ENCODE data around the gene ASIC4.

ASIC4 gene

DNA sequence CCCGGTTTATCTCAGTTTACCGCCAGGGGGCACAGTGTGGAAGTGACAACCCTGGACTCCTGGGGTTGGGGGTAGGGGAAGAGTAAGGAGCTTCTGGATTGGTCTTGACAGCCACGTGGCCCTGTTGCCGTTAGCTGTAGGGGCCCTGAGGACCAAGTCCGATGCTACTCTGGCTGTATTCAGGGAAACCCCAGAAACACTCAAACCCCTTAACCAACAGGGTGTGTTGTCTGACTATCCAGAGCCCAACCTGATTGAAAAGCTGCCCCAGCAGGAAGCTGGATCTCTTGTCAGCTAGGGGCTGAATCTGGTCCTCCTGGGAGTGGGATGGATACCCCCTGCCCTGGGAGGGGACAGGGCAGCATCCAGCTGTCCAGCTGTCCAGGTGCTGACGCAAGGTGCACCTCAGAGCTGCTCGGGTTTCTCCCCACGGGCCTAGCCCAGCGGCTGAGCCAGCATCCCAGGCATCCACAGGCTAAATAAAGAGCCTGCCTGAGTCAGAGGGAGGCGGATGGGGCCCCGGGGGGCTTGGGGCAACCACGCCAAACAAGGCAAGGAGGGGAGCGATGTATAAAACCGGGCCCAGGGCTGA is 18.7 kb upstream of the ASIC4 start:
- in situ Hi-C loops (cut with MboI; ENCODE audit: low pct_unique_long_range_greater_than_20kb, low sequenced_read_pairs): no loop called here
- peak; percentile 75 for DNase-seq

DNA sequence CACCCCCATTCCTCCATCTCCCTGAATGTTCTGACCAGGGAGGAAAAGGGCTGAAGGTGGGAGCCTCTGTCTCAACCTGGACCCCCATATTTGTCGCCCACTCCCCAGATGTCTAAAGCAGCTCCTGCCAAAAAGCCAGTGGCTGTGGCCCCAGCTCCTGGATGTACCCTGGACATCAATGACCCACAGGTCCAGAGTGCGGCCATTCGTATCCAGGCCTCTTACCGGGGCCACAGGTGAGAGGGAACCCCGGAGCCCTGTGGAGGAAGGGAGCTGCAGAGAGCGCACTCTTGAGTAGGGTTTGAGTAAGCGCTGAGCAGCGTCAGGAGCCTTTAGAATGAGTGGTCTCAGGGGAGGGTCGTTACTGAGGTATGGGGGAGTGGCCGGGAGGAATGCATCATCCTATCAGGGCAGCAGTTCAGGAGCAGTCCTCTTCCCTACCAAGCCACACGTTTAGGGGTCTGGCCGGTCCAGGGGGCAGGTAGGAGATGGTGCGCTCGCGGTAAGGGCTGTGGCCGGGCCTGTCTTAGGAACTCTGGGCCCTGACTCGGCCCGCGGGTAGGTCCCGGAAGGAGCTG is 17.9 kb upstream of the ASIC4 start:
- no peak for DNase-seq
- in situ Hi-C loops (cut with MboI; ENCODE audit: low pct_unique_long_range_greater_than_20kb, low sequenced_read_pairs): no loop called here

DNA sequence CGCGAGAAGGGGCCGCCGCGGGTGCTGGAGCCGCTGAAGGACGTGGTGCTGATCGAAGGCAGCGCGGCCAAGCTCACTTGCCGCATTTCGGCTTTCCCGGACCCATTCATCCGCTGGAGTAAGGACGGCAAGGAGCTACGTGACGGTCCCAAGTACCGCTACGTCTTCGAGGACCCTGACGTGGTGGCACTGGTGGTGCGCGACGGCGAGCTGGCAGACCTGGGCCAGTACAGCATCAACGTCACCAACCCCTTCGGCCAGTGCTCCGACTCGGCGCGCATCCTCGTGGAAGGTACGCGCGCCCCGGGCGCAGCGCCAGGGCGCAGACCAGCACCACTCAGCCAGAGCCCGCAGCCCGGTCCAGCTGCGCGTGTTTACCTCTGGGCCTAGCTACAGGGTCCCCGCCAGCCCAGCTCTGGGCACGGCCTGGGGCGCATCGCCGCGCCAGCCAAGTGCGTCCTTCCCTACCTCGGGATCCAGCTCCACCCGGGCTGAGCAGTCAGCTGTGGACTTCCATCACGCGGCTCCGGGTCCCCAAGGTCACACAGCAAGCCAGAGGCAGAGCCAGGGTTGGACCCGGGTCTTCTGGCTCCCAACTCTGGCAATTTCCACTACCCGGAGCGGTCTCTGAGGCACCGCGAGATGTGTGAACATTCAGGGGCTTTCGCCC is 17.3 kb upstream of the ASIC4 start:
- in situ Hi-C loops (cut with MboI; ENCODE audit: low pct_unique_long_range_greater_than_20kb, low sequenced_read_pairs): no loop called here
- DNase-seq: no peak

DNA sequence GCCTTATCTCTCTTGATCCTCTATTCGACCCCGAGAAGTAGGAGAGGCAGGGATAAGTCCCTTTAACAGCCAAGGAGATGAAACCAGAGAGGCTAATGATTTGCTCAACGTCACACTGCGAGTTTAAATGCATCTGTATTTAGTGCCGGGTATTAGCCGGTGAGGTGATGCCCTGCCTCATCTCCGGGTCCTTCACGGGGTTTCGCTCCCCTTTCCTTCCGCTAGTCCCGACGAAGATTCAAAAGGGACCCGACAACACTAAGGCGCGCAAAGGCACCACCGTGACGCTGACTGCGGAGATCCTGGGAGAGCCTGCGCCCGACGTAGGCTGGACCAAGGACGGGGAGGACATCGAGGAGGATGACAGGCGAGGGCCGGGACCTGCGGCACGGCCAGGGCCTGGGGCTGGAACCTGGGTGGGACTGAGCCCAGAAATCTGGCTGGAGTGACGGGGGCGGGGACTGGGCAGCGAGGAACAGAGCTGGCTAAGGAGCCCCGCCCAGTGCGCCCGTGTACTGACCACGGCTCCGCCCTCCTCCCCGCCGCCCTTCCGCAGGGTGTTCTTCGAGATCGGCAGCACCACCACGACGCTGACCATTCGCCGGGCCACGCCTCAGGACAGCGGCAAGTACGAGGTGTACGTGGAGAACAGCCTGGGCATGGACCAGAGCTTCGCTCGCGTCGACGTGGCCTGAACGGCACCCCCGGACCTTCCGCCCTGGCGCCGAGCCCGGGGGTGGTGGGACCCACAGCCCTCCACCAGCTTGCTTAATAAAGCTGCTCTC is 16.6 kb upstream of the ASIC4 start:
- DNase-seq: no peak
- in situ Hi-C loops (cut with MboI; ENCODE audit: low pct_unique_long_range_greater_than_20kb, low sequenced_read_pairs): no loop called here

GRCh38 chr2:219498280-219499057 is 15.8 kb upstream of the ASIC4 start, which contains the start of gene GMPPA:
Gene GMPPA (plus strand): TSS chr2:219498891. CDS start chr2:219499976, 1,085 bp downstream.
- peak; percentile 100 for DNase-seq
- in situ Hi-C loops (cut with MboI; ENCODE audit: low pct_unique_long_range_greater_than_20kb, low sequenced_read_pairs): no loop called here

- in situ Hi-C loops (cut with MboI; ENCODE audit: low pct_unique_long_range_greater_than_20kb, low sequenced_read_pairs): no loop called here
- no peak for DNase-seq
These were observed 15.3 kb upstream of the ASIC4 start for GRCh38 chr2:219499058-219499307.

- in situ Hi-C loops (cut with MboI; ENCODE audit: low pct_unique_long_range_greater_than_20kb, low sequenced_read_pairs): no loop called here
- DNase-seq: no peak
These were observed 14.7 kb upstream of the ASIC4 start for GRCh38 chr2:219499555-219499954.

GRCh38 chr2:219500135-219500534 is 14.1 kb upstream of the ASIC4 start:
- DNase-seq: no peak
- in situ Hi-C loops (cut with MboI; ENCODE audit: low pct_unique_long_range_greater_than_20kb, low sequenced_read_pairs): no loop called here

GRCh38 chr2:219501849-219502248 is 12.4 kb upstream of the ASIC4 start:
- in situ Hi-C loops (cut with MboI; ENCODE audit: low pct_unique_long_range_greater_than_20kb, low sequenced_read_pairs): no loop called here
- no peak for DNase-seq

GRCh38 chr2:219502618-219503017 is 11.7 kb upstream of the ASIC4 start:
- in situ Hi-C loops (cut with MboI; ENCODE audit: low pct_unique_long_range_greater_than_20kb, low sequenced_read_pairs): no loop called here
- DNase-seq: no peak

DNA sequence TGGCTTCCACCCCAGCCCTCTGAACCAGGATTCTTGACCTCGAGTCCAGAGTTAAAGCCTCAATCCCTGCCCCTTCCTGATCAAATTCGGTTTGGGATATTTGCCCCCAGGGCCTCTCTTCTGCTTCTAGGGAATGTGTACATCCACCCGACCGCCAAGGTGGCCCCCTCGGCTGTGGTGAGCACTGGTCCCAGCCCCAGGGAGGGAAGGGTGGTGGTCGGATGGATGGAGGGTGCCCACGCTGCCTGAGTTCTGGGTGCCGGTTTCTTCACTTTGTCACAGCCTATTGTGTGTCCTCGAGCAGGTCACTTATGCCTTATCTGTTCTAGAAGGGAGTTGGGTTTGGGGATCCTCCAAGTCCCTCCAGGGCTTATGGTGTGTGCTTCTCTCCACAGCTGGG is 8.7 kb upstream of the ASIC4 start:
- in situ Hi-C loops (cut with MboI; ENCODE audit: low pct_unique_long_range_greater_than_20kb, low sequenced_read_pairs): no loop called here

GRCh38 chr2:219506153-219506801 is 8.0 kb upstream of the ASIC4 start:
- in situ Hi-C loops (cut with MboI; ENCODE audit: low pct_unique_long_range_greater_than_20kb, low sequenced_read_pairs): no loop called here
- no peak for DNase-seq

More for the DNA sequence above, 8.7 kb upstream of the ASIC4 start:
- DNase-seq: no peak

DNA sequence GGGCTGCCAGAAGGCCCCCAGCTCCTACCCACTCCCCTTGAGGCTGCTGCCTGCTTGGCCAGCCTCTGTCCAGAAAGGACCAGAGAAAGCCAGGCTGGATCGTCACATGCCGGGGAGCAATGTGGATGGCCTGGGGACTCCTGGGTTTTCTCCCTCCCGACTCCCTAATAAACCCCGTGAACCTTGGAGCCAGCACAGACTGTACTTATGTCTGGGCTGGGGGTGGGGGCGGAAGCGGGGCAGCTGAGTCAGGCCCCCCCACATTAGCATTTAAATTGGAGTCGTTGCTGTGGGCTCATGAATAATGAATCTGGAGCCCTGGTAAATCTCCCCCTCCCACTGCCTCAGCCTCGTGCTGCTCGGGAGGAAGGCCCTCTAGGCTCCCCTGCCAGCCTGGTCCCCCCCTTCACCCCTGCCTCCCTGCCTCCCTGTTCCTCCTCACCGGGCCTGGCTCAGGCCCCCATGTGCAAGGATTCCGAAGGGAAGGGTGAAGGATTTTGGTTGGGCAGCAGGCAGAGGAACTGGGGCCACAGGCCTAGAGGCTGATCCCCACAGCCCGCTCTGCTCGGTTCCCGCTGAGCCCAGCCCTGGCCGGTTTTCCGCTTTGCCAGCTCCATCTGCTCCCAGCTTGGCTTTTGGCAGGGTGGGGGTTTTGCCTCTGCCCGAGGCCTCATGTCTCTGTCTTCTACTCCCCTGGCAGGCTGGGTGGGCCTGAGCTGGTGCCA is 7.3 kb upstream of the ASIC4 start:
- no peak for DNase-seq
- in situ Hi-C loops (cut with MboI; ENCODE audit: low pct_unique_long_range_greater_than_20kb, low sequenced_read_pairs): no loop called here

GRCh38 chr2:219507581-219508443 is 6.5 kb upstream of the ASIC4 start:
- in situ Hi-C loops (cut with MboI; ENCODE audit: low pct_unique_long_range_greater_than_20kb, low sequenced_read_pairs): no loop called here
- DNase-seq: no peak

DNA sequence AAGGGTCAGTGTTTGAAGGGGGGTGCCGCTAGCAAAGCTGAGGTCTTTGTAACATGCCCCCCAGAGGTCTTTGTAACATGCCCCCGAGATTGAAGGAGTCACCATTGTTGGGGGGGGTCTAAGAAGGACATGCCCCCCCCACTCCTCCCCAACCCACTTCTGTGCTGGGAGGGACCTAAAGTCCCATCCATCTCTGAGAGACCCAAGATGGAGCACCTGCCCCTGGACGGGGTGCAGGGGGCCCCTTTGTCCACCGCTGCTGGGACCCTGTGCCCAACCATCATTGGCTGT is 5.9 kb upstream of the ASIC4 start:
- no peak for DNase-seq
- in situ Hi-C loops (cut with MboI; ENCODE audit: low pct_unique_long_range_greater_than_20kb, low sequenced_read_pairs): no loop called here

DNA sequence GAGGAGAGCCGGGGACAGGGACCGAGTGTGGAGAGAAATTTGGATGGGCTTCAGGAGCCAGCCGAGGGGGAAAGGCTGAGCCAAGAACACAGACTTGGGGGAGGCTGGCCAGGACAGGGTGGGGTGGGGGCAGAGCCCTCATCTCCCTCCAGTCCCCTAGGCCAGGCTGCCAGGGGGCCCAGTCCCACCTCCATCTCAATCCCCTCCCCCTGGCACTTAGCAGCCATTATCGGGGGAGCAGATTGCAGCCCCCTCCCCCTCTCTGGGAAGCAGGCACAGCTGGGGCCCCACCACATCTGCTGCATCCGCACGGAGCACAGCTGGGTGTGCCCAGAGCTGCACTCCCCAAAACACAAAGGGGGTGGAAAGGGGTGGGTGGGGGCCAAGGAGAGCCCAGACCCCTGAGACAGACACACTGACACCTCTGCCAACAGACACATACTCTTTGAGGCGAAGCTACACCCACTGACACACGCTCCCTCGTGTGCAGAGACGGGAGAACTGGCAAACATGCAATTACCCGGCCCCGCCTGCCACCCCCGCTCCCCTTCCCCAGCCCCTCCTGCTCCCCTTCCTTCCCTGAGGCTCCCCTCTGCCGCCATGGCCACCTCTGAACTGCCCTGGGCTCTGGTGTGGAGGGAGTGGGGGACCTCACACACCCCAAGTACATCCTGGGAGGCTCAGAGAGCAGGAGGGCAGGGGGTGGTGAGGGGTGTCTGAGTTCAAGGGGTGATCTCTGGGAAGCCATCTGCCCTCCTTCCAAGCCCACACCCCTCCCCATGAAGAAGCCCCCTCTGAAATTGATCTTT is 5.1 kb upstream of the ASIC4 start:
- no peak for DNase-seq
- in situ Hi-C loops (cut with MboI; ENCODE audit: low pct_unique_long_range_greater_than_20kb, low sequenced_read_pairs): no loop called here

Measured in KBM-7 (cell line).